GM18498 (cell line): ENCODE measurements around the gene SIGLEC9.

Experiments
- ATAC-seq: cut with Tn5 transposase; IDR thresholded peaks from one replicate; pipeline ENCODE4 v1.9.1; 2021; ENCODE audit warnings: mild to moderate bottlenecking, moderate library complexity; ENCODE audit not compliant: unreplicated experiment

Gene SIGLEC9

GRCh38 chr19:51122112-51122981 lies 2.4 kb upstream of the SIGLEC9 start:
- no peak for ATAC-seq

- no peak for ATAC-seq
These were observed 1.3 kb upstream of the SIGLEC9 start for GRCh38 chr19:51123381-51123800.

- ATAC-seq = no peak
These were observed 904 bp upstream of the SIGLEC9 start for GRCh38 chr19:51123802-51124201.

GRCh38 chr19:51124216-51124615 lies 490 bp upstream of the SIGLEC9 start:
- ATAC-seq = no peak

GRCh38 chr19:51125421-51126075 lies 842 bp downstream of the SIGLEC9 start:
- no peak for ATAC-seq

GRCh38 chr19:51127032-51127431 lies 2.3 kb downstream of the SIGLEC9 start:
- no peak for ATAC-seq

GRCh38 chr19:51127755-51128154 lies 3.0 kb downstream of the SIGLEC9 start:
- no peak for ATAC-seq

GRCh38 chr19:51128227-51128626 lies 3.5 kb downstream of the SIGLEC9 start:
- ATAC-seq = no peak

- no peak for ATAC-seq
These were observed 5.0 kb downstream of the SIGLEC9 start for GRCh38 chr19:51129716-51130115.

GRCh38 chr19:51131780-51132680 lies 7.3 kb downstream of the SIGLEC9 start:
- no peak for ATAC-seq

- ATAC-seq = no peak
These were observed 10.3 kb downstream of the SIGLEC9 start for GRCh38 chr19:51135004-51135403.

- ATAC-seq = no peak
These were observed 11.5 kb downstream of the SIGLEC9 start for GRCh38 chr19:51135986-51136762.

- no peak for ATAC-seq
These were observed 12.3 kb downstream of the SIGLEC9 start for GRCh38 chr19:51136851-51137551.

GRCh38 chr19:51137792-51138425 lies 13.2 kb downstream of the SIGLEC9 start:
- no peak for ATAC-seq

- no peak for ATAC-seq
These were observed 13.9 kb downstream of the SIGLEC9 start for GRCh38 chr19:51138549-51138979.

- no peak for ATAC-seq
These were observed 14.8 kb downstream of the SIGLEC9 start for GRCh38 chr19:51139299-51140014.

GRCh38 chr19:51140441-51140840 lies 15.7 kb downstream of the SIGLEC9 start:
- no peak for ATAC-seq

GRCh38 chr19:51141181-51141580 lies 16.5 kb downstream of the SIGLEC9 start:
- ATAC-seq = no peak

GRCh38 chr19:51142119-51142518 lies 17.4 kb downstream of the SIGLEC9 start, which contains the start of gene SIGLEC7:
TSS of gene SIGLEC7 (plus strand) at chr19:51142301. CDS start at chr19:51142370, 69 bp downstream.
- no peak for ATAC-seq
